ENCODE measurements around the gene OR51B4.

The OR51B4 gene

DNA sequence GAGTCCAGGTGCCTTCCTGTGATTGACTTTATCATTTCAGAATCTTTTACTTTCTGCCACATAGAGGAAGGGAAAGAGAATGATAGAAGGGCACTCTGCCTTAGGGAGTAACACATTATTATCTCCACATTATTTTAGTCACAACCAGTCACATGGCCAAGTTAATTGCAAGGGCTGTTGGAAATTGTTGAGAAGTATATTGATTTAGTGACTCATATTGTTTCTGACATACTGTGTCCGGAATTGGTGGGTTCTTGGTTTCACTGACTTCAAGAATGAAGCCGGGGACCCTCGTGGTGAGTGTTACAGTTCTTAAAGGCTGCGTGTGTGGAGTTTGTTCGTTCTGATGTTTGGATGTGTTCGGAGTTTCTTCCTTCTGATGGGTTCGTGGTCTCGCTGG lies 8.7 kb downstream of the OR51B4 start:
- no peak for DNase-seq

DNA sequence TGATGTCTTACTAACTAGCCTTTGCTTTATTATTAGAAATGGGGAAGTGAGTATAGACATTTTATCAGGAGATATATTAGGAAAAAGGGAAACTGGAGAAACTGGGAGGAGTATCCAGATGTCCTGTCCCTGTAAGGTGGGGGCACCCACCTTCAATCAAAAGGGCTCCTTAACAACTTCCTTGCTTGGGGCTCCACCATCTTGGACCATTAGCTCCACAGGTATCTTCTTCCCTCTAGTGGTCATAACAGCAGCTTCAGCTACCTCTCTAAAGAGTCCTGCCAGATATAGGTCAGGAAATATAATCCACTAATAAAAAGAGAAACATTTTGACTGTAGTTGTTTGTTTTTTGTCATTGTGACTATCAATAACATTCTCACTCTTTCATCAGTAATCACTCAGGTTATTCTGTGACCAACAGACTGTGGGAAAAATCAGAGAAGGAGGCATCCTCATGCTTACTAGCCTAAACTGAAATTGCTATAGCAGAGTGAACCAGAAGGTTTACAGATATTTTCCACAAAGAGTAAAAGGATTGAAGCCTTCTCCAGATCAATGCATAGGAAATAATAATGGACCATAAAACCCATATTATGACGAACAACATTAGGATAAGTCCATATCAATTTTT lies 10.4 kb downstream of the OR51B4 start:
- no peak for DNase-seq

DNA sequence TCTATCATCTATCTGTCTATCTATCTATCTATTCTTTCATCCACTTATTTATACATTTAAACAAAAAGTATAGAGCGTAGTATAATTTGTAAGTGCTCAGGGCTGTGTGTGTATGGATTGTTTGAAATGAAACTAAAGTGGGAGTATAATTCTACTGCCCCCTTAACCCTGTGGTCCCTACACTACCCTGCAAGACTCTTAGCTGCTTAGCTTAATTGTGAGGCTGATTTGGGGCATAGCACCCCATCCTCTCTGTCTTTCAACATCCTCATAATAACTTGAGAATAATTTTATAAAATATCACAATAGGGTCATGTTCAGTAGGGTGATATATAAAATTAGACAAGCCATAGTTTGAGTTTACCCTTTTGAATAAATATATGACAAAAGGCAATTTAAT lies 11.6 kb downstream of the OR51B4 start:
- DNase-seq, result no peak

DNA sequence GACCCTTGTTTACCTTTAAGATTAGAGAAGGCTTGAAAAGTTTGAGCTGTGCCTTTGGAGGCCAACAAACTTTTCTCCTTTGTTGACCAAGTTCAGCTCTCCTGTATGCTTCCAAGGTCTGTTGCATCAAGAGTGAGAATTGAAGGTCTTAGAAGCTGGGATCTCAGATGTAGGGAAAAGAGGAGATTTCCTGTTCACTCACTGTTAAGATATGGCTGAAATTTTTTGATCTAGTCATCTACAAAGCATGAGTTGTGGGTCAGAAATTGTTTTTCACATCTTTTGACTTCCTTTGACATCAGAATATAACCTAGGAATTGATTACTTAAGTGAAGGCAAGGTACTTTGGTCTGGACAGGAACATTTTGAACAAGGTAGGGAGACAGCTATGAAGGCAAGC lies 12.1 kb downstream of the OR51B4 start:
- DNase-seq, result no peak

DNA sequence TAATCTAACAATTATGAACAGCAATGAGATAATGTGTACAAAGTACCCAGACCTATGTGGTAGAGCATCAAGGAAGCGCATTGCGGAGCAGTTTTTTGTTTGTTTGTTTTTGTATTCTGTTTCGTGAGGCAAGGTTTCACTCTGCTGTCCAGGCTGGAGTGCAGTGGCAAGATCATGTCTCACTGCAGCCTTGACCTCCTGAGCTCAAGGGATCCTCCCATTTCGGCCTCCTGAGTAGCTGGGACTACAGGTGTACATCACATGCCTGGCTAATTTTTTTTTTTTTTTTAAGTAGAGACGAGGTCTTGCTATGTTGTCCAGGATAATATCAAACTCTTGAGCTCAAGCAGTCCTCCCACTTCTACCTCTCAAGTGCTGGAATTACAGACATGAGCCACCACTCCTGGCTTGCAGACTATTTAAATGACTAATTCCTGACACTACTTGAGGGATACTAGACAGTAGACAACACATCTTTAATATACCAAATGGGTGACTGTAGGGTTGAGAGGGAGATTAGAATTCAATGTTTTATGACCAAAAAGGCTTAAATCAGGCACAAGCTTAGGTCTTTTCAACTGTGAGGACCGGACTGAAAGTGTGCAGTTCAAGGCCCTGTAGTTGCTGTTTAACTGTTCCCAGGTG lies 12.7 kb downstream of the OR51B4 start:
- DNase-seq, result no peak

DNA sequence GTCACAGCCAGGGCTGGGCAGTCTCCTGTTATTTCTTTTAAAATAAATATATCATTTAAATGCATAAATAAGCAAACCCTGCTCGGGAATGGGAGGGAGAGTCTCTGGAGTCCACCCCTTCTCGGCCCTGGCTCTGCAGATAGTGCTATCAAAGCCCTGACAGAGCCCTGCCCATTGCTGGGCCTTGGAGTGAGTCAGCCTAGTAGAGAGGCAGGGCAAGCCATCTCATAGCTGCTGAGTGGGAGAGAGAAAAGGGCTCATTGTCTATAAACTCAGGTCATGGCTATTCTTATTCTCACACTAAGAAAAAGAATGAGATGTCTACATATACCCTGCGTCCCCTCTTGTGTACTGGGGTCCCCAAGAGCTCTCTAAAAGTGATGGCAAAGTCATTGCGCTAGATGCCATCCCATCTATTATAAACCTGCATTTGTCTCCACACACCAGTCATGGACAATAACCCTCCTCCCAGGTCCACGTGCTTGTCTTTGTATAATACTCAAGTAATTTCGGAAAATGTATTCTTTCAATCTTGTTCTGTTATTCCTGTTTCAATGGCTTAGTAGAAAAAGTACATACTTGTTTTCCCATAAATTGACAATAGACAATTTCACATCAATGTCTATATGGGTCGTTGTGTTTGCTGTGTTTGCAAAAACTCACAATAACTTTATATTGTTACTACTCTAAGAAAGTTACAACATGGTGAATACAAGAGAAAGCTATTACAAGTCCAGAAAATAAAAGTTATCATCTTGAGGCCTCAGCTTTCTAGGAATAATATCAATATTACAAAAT lies 13.4 kb downstream of the OR51B4 start:
- no peak for DNase-seq

DNA sequence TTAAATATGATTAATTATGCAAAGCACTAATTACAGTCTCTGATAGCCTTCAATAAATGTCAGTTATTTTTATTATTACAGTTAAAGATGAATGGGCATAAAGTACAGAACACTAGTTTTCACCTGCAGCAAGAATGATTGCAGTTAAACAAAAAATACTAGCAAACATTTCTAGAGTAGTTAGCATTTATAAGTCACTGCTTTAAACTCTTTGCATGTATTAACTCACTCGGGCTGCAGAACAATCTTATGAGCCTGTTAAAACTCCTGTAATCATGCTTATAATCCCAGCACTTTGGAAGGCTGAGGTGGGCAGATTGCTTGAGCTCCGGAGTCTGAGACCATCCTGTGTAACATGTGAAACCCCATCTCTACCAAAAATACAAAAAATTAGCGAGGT lies 14.8 kb downstream of the OR51B4 start:
- DNase-seq, result no peak

DNA sequence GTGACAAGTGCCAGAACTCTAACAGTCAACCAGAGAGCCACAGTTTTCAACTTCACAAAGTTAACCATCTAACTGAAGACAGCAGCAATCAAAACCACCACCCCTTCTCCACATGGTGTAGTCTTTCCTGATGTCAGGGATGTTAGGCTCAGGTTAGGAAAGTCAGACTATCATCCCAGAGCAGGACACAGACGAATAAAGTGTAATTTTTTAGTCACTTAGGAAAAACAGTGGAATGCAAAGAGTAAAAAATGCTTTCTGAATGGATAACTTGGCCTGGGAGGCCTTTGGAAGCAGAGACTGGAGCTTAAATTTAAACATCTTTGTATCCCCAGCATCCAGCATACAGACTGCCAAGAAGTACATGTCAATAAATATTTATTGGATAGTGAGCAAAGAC lies 15.4 kb downstream of the OR51B4 start:
- no peak for DNase-seq

DNA sequence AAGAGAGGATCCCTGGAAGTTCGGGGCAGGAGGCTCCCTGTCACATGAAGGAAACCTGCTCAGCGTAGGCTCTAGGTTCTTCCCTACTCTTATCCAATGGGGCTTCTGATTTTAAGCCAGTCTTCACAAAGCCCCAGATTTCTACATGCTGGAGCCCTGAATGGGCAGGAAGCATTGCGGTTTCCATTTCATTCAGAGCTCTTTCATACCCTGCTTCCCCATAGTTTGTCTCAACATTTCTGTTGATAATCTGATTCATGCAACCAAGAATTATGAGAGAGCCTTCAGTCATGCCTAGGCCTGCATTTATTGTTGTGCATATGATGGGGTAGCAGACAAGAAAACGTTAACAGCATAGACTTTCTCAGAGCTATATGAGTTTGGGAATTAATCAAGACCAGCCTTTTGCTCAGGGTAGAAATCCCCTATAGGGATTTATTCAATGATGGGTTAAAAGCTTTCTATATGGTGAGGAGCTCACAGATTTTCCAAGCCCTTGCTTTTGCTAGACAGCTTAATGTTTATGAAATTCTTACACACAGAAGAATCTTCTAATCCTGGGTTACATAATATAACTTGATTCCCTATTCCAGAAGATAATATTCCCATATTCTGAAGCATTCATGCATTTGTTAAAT lies 15.9 kb downstream of the OR51B4 start:
- no peak for DNase-seq

DNA sequence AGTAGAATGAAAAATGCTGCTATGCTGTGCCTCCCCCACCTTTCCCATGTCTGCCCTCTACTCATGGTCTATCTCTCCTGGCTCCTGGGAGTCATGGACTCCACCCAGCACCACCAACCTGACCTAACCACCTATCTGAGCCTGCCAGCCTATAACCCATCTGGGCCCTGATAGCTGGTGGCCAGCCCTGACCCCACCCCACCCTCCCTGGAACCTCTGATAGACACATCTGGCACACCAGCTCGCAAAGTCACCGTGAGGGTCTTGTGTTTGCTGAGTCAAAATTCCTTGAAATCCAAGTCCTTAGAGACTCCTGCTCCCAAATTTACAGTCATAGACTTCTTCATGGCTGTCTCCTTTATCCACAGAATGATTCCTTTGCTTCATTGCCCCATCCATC lies 17.1 kb downstream of the OR51B4 start:
- DNase-seq, result no peak

DNA sequence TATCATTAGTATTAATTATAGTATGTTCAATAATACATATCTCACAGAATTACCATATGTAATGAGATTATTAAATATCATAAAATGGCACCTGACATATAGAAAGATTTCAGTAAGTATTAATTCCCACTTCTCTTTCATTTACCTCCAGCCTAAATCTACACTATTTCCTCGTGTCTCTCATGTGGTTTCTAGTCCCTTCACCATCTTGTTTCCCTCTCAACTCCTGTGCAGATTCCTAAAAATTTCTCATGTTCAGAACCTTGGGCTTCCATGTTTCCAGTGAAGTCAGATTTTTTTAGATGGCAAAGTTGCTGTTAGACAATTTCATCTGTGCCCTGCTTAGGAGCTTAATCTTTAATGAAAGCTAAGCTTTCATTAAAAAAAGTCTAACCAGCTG lies 17.9 kb downstream of the OR51B4 start:
- DNase-seq, result no peak

DNA sequence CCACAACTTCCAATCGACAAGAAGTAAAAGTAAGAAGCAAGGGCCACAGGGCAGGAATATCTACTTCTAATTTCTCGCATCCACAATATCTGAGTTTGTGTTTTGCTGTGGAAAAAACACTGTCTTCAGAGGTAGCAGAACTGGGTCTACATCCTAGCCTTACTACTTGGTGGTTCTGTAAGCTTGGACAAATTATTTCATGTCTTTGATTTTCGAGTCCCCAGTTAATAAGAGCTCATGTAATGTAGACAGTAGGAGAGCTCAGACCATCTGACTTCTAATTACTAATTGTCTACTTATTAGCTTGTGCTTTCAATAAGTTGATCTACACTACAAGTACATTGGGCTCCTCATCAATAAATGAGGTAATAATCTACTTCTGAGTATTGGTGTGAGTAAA lies 18.7 kb downstream of the OR51B4 start:
- no peak for DNase-seq

DNA sequence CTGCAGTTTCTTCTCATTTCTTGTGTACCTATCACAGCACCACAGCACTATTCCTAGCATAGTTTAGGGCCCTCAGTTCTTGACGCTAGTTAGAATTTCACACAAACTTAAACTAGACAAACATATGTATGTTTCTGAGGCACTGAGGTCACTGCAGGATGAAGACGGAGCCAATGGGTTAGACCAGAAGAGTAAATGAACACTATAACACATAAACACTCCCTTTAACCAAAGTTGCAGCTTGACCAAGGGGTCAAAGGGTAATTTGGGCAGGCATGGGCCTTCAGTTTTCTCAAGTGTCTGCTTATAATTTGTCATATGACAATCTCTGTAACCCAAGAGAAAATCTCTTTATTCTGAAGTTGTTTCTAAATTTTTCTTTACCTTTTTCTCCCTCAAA lies 19.1 kb downstream of the OR51B4 start:
- no peak for DNase-seq

DNA sequence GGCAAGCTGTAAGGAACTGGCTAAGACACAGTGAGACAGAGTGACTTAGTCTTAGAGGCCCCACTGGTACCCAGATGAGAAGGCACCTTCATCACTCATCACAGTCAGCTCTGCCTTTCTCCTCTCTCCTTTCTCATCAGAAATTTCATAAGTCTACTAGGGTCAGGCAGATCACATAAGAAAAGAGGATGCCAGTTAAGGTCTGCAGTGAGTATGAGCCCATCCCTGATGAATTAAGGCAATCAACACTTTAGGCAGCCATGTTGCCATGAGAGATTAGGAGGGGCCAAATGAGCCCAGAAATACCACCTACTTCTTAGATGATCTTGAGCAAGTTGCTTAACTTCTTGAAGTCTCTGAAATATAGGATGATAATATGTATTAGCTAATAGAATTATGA lies 20.1 kb downstream of the OR51B4 start:
- no peak for DNase-seq

DNA sequence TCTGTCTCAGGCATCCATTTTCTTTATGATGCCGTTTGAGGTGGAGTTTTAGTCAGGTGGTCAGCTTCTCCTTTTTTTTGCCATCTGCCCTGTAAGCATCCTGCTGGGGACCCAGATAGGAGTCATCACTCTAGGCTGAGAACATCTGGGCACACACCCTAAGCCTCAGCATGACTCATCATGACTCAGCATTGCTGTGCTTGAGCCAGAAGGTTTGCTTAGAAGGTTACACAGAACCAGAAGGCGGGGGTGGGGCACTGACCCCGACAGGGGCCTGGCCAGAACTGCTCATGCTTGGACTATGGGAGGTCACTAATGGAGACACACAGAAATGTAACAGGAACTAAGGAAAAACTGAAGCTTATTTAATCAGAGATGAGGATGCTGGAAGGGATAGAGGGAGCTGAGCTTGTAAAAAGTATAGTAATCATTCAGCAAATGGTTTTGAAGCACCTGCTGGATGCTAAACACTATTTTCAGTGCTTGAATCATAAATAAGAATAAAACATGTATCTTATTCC lies 21.1 kb downstream of the OR51B4 start:
- no peak for DNase-seq

DNA sequence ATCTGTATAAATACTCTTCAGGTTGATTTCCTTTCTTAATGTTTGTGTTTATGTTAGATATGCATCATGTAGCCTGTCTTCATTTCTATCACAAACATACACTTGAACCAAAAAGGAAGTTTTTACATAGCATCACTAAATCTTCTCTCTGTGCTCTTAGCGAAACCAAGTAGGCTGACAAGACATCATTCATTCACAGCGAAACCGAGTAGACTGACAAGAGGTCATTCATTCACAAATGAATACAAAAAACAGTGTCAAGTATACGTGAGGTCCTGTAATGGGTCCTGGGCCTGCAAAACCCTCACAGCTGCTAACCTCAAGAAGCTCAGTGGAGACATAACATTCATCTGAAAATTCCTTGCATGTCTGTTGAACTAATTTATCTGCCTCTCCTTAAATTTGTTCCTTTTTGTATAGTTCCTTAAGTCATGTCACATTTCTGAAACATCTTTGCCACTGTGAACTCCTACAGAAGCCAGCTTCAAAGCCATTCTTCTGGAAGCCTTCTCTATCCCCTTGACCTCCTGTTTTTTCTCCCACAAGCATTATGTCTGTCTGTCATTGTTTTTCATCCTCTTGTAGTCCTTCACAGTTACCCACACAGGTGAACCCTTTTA lies 22.2 kb downstream of the OR51B4 start:
- no peak for DNase-seq

DNA sequence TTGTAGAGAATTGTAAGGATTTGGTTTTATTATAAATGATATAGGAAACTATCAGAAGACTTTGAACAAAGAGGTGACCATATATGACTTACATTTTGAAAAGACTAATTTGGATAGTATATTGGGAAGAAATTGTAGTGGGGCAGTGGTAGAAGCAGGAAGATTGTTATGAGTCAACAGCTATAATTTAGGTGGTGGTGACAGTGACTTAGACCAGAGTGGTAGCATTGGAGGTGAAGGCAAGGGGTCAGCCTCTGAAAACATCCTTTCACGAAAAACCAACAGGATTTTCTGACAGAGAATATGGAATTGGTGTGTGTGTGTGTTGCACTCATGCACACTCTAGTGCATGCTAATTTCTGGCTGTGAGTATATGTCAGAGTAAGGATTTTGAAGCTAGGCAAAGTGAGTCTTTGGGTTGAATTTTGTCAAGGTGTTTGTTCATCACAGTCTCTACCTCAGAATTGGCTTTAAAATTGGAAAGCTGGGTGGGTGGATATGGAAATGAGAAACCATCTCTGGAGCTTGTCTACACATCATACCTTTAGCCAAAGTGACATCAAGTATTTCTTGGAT lies 23.9 kb downstream of the OR51B4 start:
- no peak for DNase-seq

DNA sequence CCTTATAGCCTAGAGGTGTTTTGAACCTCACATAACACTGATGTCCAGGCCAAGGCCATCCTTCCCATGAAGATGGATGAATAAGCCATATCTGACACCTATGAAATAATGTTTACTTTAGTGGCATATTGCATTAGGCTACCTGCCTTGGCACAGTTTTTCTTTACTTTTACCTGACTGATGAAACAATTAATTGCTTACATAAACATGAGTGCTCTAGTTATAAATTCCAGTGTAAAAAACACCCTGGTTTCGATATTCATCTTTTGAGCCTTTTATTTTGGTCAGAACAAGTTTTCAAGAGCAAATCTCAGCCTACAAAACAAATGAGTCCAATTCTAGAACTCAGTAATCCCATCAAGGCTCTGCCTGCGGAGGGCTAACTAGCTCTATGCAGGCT lies 25.0 kb downstream of the OR51B4 start:
- DNase-seq, result no peak

DNA sequence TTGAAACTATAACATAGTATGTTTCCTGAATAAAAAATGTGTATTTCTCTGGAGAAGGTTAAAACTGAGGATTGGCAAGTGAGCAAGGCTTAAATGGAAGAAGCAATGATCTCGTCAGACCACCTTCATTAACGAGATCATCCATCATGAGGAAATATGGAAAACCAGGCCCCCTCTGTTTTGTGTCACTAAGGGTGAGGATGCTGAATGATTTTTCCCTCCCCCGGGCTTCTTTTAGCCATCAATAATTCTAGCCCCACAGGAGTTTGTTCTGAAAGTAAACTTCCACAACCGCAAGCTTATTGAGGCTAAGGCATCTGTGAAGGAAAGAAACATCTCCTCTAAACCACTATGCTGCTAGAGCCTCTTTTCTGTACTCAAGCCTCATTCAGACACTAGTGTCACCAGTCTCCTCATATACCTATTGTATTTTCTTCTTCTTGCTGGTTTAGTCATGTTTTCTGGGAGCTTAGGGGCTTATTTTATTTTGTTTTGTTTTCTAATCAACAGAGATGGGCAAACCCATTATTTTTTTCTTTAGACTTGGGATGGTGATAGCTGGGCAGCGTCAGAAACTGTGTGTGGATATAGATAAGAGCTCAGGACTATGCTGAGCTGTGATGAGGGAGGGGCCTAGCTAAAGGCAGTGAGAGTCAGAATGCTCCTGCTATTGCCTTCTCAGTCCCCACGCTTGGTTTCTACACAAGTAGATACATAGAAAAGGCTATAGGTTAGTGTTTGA lies 26.2 kb downstream of the OR51B4 start:
- no peak for DNase-seq

DNA sequence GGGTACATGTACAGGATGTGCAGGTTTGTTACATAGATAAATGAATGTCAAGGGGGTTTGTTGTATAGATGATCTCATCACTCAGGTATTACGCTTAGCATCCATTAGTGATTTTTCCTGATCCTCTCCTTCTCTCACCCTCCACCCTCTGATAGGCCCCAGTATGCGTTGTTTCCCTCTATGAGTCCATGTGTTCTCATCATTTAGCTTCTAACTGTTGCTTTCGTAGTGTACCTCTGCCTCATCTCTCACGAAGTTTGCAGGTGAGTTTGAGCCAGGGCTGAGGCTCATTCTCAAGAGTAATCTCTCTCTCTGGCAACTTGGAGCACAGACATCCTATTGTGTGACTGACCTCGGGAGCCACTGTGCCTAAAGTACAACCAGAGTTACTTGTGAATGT lies 27.4 kb downstream of the OR51B4 start:
- no peak for DNase-seq

DNA sequence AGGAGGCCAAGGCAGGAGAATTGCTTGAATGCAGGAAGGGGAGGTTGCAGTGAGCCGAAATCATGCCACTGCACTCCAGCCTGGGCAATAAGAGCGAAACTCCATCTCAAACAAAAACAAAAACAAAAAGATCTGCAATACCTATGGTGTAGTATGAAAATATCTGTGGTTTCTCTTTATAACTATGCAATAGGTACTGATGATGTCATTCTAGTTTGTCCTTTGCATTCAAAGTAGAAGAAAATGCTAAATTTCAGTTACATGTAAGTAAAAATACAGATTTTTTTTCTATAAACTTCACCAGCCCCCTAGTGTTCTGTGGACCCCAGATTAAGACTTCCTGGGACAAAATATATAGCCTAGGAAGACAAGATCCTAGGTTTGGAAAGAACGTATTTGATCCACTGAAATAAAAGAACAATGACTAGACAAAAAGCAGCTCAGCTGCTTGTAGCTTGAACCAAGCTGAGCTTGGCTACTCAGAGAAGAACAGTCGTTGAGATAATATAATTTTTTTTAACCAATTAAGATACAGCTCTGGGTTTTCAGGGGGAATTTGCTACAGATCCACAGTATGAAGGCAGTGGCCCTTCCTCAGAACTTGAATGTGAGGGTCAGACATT lies 29.2 kb downstream of the OR51B4 start:
- no peak for DNase-seq

DNA sequence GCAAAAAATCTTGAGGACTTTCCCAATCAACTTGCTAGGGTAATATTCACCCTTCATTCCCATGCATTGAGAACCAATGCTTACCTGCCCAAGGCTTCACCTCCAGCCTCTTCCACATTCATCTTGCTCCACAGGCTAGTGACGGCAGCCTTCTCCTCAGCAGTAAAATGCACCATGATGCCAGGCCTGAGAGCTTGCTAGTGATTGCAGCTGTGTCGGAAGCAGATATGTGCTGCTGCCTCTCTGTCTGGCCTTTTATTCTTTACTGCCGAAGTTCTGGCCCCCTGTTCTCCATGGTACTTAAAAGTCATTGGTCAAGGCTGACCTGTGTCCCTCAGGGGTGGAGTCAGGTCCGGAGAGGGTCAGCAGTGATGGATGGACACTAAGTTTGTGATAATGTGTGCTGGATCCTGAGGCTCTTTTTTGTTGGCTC lies 32.0 kb downstream of the OR51B4 start, which contains the start of gene HBE1:
Gene HBE1, minus strand, starts transcription at position 231 of the 433 bp plus-strand sequence. Its CDS starts 55 bp downstream, at position 176.
- DNase-seq, result no peak
